ENCODE data around the gene IL20RA.

The IL20RA gene

GRCh38 chr6:137045222-137045789, 541 bp upstream of the IL20RA start:
- no peak for DNase-seq

- peak; percentile 44 for DNase-seq
These were observed 927 bp downstream of the IL20RA start for GRCh38 chr6:137043710-137044365.

GRCh38 chr6:137040393-137040792, 4.4 kb downstream of the IL20RA start:
- no peak for DNase-seq

- DNase-seq = no peak
These were observed 5.8 kb downstream of the IL20RA start for GRCh38 chr6:137039010-137039409.

DNA sequence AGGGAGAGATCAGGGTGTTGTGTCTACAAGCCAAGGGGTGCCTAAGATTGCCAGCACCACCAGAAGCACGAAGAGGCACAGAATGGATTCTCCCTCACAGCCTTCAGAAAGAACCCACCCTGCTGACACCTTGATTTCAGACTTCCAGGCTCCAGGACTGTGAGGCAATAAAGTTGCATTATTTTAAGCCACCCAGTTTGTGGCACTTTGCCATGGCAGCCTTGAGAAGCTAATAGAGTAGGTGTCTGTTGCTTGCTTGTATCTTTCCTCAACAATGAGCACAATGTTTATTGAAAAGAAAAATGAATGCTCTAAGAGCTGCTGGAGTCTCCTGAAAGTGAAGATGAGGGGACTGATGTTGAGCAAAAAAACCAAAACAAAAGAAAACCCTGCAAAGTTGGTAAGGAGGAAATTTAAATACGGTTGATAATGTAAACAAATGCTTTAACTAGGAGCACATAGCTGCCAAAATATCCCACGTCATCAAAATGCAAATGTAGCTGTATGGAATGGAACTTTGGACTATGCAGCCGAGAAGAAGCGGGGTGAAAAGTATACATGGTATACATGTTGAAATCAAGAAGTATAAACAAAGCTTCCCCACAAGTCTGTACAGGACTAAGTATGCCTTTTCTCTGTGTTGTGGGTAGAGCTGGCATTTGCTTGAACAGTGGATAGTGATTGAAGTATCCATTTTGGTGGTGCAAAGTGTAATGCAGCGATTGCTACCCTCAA, 8.0 kb downstream of the IL20RA start:
- DNase-seq = no peak

DNA sequence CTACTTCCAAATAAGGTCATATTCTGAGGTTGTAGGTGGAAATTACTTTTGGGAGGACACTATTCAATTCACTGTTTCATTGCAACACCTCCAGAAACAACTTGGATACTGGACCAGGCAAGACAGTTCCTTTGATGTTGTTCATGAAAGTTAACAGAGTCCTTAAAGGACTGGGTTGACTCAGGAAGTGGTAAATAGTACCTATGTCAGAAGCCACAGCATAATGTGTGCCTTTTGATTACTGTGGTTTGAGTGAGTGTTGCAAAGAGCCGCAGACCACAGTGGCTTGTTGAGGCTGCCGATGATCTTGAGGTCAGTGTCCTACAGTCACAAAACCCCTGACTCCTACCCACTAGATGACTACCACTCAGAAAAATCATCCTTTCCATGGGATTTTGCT, 10.9 kb downstream of the IL20RA start:
- peak; percentile 6 for DNase-seq

GRCh38 chr6:137031122-137031521, 13.6 kb downstream of the IL20RA start:
- no peak for DNase-seq

- no peak for DNase-seq
These were observed 15.9 kb downstream of the IL20RA start for GRCh38 chr6:137028912-137029311.

DNA sequence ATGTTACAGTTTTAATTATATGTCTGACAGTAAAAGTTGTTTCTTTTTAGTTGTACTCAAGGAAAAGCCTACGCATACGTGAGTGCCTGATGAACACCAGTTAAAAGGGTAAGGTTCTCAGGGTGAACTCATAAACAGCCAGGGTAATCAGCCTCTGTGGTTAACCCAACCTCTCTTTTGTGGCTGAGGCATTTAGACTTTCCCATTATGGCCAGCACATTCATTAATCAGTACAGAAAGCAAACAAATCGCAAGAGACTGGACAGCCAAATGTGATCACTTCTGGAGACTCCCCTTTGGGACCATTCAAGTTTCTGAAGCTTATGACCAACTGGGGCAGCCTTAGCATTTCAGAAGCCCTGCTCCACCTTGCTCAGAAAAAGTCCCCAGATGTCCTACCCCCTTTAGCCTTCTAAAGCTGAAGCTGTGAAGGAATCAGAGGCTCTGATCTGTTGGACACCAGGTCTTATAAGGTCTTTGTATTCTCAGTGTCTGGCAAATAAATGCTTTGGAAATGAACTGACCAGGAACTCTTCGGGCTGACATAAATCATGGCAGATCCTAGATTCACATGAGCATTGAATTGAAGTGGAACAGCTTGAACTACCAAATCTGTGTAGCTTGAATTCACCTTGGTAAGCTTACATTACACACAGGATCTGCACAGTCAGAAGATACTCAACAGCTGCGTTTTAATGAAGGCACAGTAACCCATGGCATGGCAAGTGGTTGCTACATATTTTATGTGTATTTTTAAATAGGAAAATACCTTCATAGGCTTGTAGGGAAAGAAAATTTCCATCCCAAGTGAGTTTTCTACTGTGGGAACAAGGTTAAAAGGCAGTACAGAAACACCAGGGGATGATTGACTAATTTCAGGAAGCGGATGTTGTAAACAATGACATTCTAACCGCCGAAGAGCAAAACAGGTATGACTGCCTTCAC, 18.7 kb downstream of the IL20RA start:
- DNase-seq = no peak

DNA sequence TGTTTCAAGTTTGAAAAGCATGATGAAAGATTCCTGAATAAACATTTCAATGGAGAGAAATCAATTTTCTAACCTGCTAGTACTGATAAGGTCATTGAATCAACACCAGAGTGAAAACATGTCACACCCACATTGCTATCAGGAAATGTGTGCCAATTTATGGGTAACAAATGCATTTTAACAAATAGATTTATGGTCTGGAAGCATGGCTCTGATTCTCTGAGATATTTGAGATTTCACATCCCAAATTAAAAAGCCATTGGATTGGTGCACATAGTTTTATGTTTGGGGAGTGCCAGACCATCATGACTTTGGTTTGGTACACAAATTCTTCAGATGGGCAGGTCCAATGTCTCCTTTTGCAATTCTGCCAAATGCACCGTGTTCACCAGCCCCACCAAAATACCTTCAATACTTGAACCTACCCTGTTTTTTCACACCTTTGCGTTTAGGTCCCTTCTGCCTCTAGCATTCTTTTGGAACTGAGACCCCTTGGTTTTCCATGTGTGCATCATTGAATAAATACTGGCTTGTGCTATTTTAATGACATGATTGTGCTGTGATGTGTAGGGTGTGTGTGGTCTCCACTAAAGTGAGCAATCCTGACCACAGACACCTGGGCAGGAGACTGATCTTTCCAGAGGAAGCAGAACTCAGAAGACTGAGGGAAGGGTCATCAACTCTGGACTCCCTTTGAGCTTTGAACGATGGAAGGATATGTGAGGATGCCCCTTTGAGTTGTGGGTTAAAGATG, 20.4 kb downstream of the IL20RA start:
- no peak for DNase-seq

DNA sequence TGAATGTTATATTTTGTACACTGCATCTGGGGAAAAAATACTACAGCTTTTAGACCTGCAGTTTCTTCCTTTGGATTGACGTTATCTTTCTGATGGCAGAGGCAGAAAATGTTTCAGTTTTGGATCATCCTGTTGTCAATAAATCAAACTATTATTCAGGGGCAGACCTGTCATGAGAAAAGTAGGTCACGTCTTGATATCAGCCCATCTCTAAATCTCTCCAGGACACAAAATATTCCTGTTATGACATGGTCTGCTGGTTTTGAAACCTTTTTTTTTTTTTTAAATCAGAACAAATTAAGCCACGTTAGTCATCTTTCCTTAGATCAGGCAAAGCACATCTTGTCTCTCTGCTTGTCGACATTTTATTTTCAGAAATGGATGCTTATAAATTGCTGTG, 24.0 kb downstream of the IL20RA start:
- peak; percentile 8 for DNase-seq

GRCh38 chr6:137019476-137020272, 25.1 kb downstream of the IL20RA start:
- DNase-seq = no peak

GRCh38 chr6:137017081-137017480, 27.7 kb downstream of the IL20RA start:
- peak; percentile 4 for DNase-seq

DNA sequence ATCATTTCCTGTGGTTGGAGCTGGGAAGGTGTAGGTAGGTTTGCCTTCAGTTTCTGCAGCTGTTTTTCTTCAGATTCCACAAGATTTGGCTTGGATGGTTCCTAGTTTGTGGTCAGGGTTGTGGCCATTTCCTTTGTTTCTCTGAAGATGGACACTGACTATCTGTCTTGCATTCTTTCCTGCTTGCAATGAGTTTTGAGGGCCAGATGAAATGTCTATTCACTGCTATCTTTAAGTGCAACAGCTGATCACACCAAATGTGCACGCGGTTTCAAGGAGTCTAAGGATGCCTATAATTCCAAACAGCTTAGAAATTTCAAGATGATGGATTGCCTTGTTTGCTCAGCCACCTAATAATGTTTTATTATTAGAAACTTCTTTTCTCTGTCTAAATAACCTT, 28.4 kb downstream of the IL20RA start:
- peak; percentile 81 for DNase-seq

- no peak for DNase-seq
These were observed 28.8 kb downstream of the IL20RA start for GRCh38 chr6:137015943-137016342.

GRCh38 chr6:137013738-137014602, 30.8 kb downstream of the IL20RA start:
- peak; percentile 79 for DNase-seq

GRCh38 chr6:137013031-137013430, 31.7 kb downstream of the IL20RA start:
- peak; percentile 91 for DNase-seq

DNA sequence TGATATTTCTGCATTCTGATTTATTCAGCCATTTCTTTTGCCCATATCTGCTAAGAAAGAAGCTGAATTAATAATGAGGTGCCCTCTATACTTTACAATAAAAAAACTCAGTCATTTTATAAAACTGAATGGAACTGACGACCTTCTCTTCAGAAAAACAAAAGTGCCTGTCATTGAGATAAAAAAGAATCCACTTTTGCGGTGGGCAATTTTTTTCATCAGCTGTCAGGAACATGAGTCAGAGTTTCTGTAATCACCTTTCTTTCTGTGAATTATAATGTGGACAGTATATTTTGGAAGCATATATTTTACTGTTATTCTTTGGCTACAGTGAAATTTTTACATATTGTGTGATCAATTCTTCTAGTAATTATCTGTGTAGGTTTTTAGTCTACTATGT, 33.4 kb downstream of the IL20RA start:
- DNase-seq = no peak

GRCh38 chr6:137010128-137010718, 34.5 kb downstream of the IL20RA start:
- DNase-seq = no peak

DNA sequence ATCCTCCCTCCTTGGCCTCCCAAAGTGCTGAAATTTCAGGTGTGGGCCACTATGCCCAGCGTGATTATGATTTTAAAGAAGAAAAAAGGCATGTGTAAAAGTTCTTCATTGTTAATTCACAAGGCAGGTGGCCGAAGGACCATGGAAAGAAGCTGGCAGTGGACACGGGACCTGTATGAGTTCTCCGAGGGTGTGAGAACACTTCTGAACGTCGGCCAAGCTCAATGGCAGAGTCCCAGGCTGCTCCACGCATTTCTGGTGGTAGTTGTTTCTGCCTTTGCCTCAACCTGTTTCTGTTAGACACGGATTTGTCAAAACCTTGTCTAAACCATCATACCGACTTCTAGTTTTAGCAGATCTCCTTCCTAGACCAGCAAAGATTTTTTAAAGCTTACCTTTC, 36.6 kb downstream of the IL20RA start:
- DNase-seq = no peak

All from fibroblast of skin of abdomen (primary cell).